LNCAP (cell line): ENCODE data around the gene PLEKHG4B.

Source experiments
- CTCF ChIP-seq: fragments of 450-650 bp; IDR thresholded peaks from 2 replicates; pipeline ENCODE4 v1.5.1; 2017; ENCODE audit warnings: mild to moderate bottlenecking

Gene PLEKHG4B

GRCh38 chr5:75331-76320 lies 16.3 kb upstream of the PLEKHG4B start:
- TF ChIP-seq CTCF: no peak

- no peak for TF ChIP-seq CTCF
Measured at GRCh38 chr5:76358-77169, 15.4 kb upstream of the PLEKHG4B start.

GRCh38 chr5:77170-77501 lies 14.8 kb upstream of the PLEKHG4B start:
- no peak for TF ChIP-seq CTCF

- TF ChIP-seq CTCF: no peak
Measured at GRCh38 chr5:77546-77945, 14.4 kb upstream of the PLEKHG4B start.

GRCh38 chr5:77957-78804 lies 13.8 kb upstream of the PLEKHG4B start:
- peak; percentile 68 for TF ChIP-seq CTCF

GRCh38 chr5:78805-79149 lies 13.2 kb upstream of the PLEKHG4B start:
- TF ChIP-seq CTCF: no peak

GRCh38 chr5:79263-79662 lies 12.7 kb upstream of the PLEKHG4B start:
- no peak for TF ChIP-seq CTCF
